Measurements from ENCODE around the gene RFX5. TPM values are rescaled to one million over a fixed set of nuclear protein-coding genes. Genes with fewer than 3 reads are reported as not detected.
A peak's percentile ranks its signal among the peaks of the same experiment; 100 is the strongest.
"Not testable (repeated sequence)": the region's sequence is repeated elsewhere in the genome, so short reads cannot be mapped to it uniquely, and the experiment has no call there.

Gene RFX5
- total RNA-seq, 1 experiment from 2014 or later, result 73.6 TPM

DNA sequence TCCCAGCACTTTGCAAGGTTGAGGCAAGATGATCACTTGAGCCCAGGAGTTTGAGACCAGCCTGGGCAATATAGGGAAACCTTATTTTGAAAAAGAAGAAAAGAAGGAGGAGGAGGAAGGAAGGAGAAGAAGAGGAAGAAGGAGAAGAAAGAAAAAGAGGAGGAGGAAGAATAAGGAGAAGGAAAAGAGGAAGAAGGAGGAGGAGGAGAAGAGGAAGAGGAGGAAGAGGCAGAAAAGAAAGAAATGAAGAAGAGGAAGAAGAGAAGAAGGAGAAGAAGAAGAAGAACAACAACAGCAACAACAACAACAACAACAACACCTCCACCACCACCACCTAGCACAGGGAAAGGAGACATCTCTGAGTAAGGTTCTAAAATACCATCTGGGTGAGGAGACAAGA, 14.8 kb upstream of the RFX5 start:
- ChIA-PET POLR2A (ENCODE audit: unreplicated experiment) (no interaction called here), CTCF (no interaction called here)
- H3K27ac ChIP-seq, result no peak overlapping the region
- peaks cover 8% of the 10 kb centered on the region for H3K9me3 ChIP-seq (ENCODE audit: insufficient read depth, low read depth)
- H2AFZ ChIP-seq, result no peak overlapping the region
- no peaks in the 10 kb centered on the region for H3K4me1 ChIP-seq (replicated peaks; ENCODE audit: insufficient read depth)
- no TSS peak for BruUV-seq (replicated peaks)
- no peaks in the 10 kb centered on the region for H3K9me2 ChIP-seq (ENCODE audit: insufficient read depth)
- H3K4me2 ChIP-seq, result no peak overlapping the region
- intact Hi-C loops (cut with micrococcal nuclease; ENCODE audit: unreplicated experiment), result no loop called here
- H3K27me3 ChIP-seq (ENCODE audit: insufficient read depth, low read depth), result no peaks in the 10 kb centered on the region
- TF ChIP-seq EZH2 (IDR thresholded peaks at IDR 0.05; ENCODE audit: low read depth), result no peak
- TF ChIP-seq, protein P1, sequence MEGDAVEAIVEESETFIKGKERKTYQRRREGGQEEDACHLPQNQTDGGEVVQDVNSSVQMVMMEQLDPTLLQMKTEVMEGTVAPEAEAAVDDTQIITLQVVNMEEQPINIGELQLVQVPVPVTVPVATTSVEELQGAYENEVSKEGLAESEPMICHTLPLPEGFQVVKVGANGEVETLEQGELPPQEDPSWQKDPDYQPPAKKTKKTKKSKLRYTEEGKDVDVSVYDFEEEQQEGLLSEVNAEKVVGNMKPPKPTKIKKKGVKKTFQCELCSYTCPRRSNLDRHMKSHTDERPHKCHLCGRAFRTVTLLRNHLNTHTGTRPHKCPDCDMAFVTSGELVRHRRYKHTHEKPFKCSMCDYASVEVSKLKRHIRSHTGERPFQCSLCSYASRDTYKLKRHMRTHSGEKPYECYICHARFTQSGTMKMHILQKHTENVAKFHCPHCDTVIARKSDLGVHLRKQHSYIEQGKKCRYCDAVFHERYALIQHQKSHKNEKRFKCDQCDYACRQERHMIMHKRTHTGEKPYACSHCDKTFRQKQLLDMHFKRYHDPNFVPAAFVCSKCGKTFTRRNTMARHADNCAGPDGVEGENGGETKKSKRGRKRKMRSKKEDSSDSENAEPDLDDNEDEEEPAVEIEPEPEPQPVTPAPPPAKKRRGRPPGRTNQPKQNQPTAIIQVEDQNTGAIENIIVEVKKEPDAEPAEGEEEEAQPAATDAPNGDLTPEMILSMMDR (conservative IDR thresholded peaks at IDR 0.05), result no peak
- H3K4me3 ChIP-seq, result no peak overlapping the region
- H3K36me3 ChIP-seq (ENCODE audit: low read depth), result no peaks in the 10 kb centered on the region
- no peaks in the 10 kb centered on the region for H3F3A ChIP-seq (ENCODE audit: insufficient read depth, low read depth)
- no peaks in the 10 kb centered on the region for H4K20me1 ChIP-seq (ENCODE audit: insufficient read depth)
- H3K79me2 ChIP-seq (ENCODE audit: low read depth), result no peaks in the 10 kb centered on the region
- DNase-seq, result no peak

DNA sequence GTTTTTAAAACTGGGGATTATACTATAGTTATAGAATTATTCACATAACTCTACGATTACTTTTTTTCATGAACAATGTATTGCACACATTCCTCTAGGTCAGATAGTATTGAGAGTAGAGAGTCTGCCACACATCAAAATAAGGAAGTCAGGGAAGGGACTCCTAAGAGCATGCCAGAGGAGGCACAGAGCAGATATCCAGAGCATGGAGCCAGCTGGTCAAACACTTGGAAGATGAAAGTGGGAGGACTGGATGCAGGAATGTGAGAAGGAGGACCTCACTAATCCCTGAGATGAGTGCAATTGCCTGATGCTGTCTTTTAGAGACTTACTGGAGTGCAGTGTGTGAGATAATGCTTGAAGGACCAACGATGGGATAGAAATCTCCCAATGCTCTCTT, 9.6 kb upstream of the RFX5 start:
- Histone ChIP-seq H3K36me3 (ENCODE audit: low read depth) (no peaks in the 10 kb centered on the region), H3K9me2 (ENCODE audit: insufficient read depth) (no peaks in the 10 kb centered on the region), H3K4me2 (no peak overlapping the region), H3F3A (ENCODE audit: insufficient read depth, low read depth) (no peaks in the 10 kb centered on the region), H3K4me3 (no peak overlapping the region), H3K27ac (no peak overlapping the region), H3K9me3 (ENCODE audit: insufficient read depth, low read depth) (no peaks in the 10 kb centered on the region), H3K27me3 (ENCODE audit: insufficient read depth, low read depth) (no peaks in the 10 kb centered on the region), H3K79me2 (ENCODE audit: low read depth) (no peaks in the 10 kb centered on the region), H3K4me1 (replicated peaks; ENCODE audit: insufficient read depth) (no peaks in the 10 kb centered on the region), H2AFZ (no peak overlapping the region), H4K20me1 (ENCODE audit: insufficient read depth) (no peaks in the 10 kb centered on the region)
- DNase-seq, result no peak
- intact Hi-C loops (cut with micrococcal nuclease; ENCODE audit: unreplicated experiment), result no loop called here
- BruUV-seq (replicated peaks), result no TSS peak
- TF ChIP-seq, protein P1 (conservative IDR thresholded peaks at IDR 0.05), result no peak
- TF ChIP-seq EZH2 (IDR thresholded peaks at IDR 0.05; ENCODE audit: low read depth), result no peak
- ChIA-PET POLR2A (ENCODE audit: unreplicated experiment) (interaction anchor here (0.6 kb wide), 3 partner anchors 25 to 483 kb away, joined by 3 to 6 read pairs (median 5); partner anchors contain the start of gene C2CD4D), CTCF (interaction anchor here (1.0 kb wide), 1 partner anchor 25 kb away, joined by 3 read pairs; no protein-coding TSS in a partner anchor)

DNA sequence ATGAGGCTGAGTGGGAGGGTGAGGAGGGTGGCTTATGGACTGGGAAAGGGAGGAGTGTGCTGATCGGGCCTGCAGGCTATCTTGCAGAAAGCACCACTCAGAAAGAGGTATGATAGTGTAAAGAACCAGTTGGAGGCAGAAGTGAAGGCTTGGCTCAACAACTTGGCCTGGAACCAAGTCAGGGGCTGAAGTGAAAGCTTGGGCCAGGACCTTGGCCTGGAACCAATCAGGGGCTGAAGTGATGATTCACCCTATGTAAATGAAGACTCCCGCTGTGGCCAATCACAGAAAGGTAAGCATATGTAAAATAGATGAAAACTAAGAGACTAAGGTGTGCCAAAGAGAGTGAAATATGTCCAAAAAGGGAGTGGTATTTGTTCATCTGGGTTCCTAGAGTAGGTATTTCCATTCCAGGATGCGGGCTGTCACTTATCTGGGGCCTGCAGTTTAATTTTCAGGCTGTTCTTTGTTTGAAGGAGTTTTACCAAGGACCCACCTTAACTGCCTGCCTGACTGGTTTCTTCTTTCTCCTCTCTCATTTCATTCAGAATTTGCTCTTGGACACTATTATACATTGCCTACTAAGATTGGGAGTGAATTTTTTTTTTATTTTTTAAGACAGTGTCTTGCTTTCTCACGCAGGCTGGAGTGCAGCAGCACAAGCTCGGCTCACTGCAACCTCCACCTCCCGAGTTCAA, 5.1 kb upstream of the RFX5 start:
- Histone ChIP-seq H3K4me2 (no peak overlapping the region), H2AFZ (no peak overlapping the region), H3K9me3 (ENCODE audit: insufficient read depth, low read depth) (no peaks in the 10 kb centered on the region; the same call in 1 of the 2 replicates), H3K4me1 (replicated peaks; ENCODE audit: insufficient read depth) (peaks cover 5% of the 10 kb centered on the region; the same call in 1 of the 2 replicates), H3K27ac (no peak overlapping the region), H3K4me3 (no peak overlapping the region), H3K36me3 (ENCODE audit: low read depth) (no peaks in the 10 kb centered on the region), H3K79me2 (ENCODE audit: low read depth) (no peaks in the 10 kb centered on the region), H4K20me1 (ENCODE audit: insufficient read depth) (no peaks in the 10 kb centered on the region), H3F3A (ENCODE audit: insufficient read depth, low read depth) (no peaks in the 10 kb centered on the region), H3K9me2 (ENCODE audit: insufficient read depth) (no peaks in the 10 kb centered on the region), H3K27me3 (ENCODE audit: insufficient read depth, low read depth) (no peaks in the 10 kb centered on the region)
- ChIA-PET CTCF (interaction anchor here (0.6 kb wide), 2 partner anchors 11 to 253 kb away, joined by 3 to 4 read pairs; no protein-coding TSS in a partner anchor), POLR2A (ENCODE audit: unreplicated experiment) (no interaction called here)
- BruUV-seq (replicated peaks), result no TSS peak
- intact Hi-C loops (cut with micrococcal nuclease; ENCODE audit: unreplicated experiment), result no loop called here
- DNase-seq, result peak in 1 of 2 experiments; percentile 38
- TF ChIP-seq EZH2 (IDR thresholded peaks at IDR 0.05; ENCODE audit: low read depth), result no peak
- TF ChIP-seq, protein P1 (conservative IDR thresholded peaks at IDR 0.05), result no peak

DNA sequence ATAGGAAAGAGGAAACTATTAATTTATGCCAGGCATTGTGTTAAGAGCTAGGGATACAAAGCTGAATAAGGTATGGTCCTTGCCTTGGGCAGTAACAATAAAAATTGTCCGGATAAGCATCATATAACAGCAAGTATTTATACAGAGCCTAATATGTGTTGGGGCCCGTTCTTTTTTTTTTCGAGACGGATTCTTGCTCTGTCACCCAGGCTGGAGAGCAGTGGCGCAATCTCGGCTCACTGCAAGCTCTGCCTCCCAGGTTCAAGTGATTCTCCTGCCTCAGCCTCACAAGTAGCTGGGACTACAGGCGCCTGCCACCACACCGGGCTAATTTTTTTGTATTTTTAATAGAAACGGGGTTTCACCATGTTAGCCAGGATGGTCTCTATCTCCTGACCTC, 3.3 kb upstream of the RFX5 start:
- H3K9me2 ChIP-seq (ENCODE audit: insufficient read depth); intact Hi-C loops (cut with micrococcal nuclease; ENCODE audit: unreplicated experiment); BruUV-seq (replicated peaks); H3F3A ChIP-seq (ENCODE audit: insufficient read depth, low read depth); H3K27me3 ChIP-seq (ENCODE audit: insufficient read depth, low read depth); H3K36me3 ChIP-seq (ENCODE audit: low read depth); H3K4me2 ChIP-seq; H3K27ac ChIP-seq; DNase-seq; H3K4me3 ChIP-seq; H2AFZ ChIP-seq; H3K79me2 ChIP-seq (ENCODE audit: low read depth); H3K9me3 ChIP-seq (ENCODE audit: insufficient read depth, low read depth); H4K20me1 ChIP-seq (ENCODE audit: insufficient read depth): not testable (repeated sequence)
- CTCF ChIA-PET, result interaction anchor here (0.7 kb wide), 1 partner anchor 29 kb away, joined by 5 read pairs; no protein-coding TSS in a partner anchor
- POLR2A ChIA-PET (ENCODE audit: unreplicated experiment), result interaction anchor here (0.5 kb wide), 1 partner anchor 447 kb away, joined by 3 read pairs; no protein-coding TSS in a partner anchor
- H3K4me1 ChIP-seq (replicated peaks; ENCODE audit: insufficient read depth), result peaks cover 11% of the 10 kb centered on the region

All from PC-9 (cell line).